Panc1 (cell line): Measurements from ENCODE around the gene LRP1B. TPM values are rescaled to one million over a fixed set of nuclear protein-coding genes. Genes with fewer than 3 reads are reported as not detected.

Experiments
- ATAC-seq: fragments of 200-7000 bp; cut with Tn5 transposase; 2 replicates; pipeline ENCODE4 v1.9.1; 2020; ENCODE audit warnings: mild to moderate bottlenecking, moderate library complexity
- BruUV-seq: library from RNA; stranded (reverse); fragments of 400-500 nt; replicated peaks from 2 replicates; lab custom pipeline; 2021; lab: Mats Ljungman, UMichigan
- CTCF ChIA-PET: fragments of 300-600 bp; sonication (Branson Sonifier 250); formaldehyde crosslinking; loops from one replicate; lab custom pipeline; 2022; ENCODE audit warnings: antibody characterized with exemption; lab: Charles Lee
- POLR2A ChIA-PET: fragments of 300-600 bp; sonication (Branson Sonifier 250); formaldehyde crosslinking; loops from one replicate; lab custom pipeline; 2022; ENCODE audit warnings: antibody characterized with exemption; lab: Charles Lee
- DNase-seq: peaks from one replicate; pipeline ENCODE4 v3.0.0-alpha.2; 2010; ENCODE audit warnings: low read depth, low spot score
- H3K27ac ChIP-seq: 2 replicates; pipeline ENCODE4 v1.5.1; 2011; ENCODE audit warnings: mild to moderate bottlenecking, low read length, inconsistent platforms
- H3K27me3 ChIP-seq: fragments of 200-500 bp; sonication (Bioruptor generic); 2 replicates; pipeline ENCODE4 v1.6.0; 2014; ENCODE audit warnings: low read length, inconsistent platforms; ENCODE audit not compliant: control insufficient read depth, insufficient read depth
- H3K36me3 ChIP-seq: fragments of 200-500 bp; sonication (Bioruptor generic); 2 replicates; pipeline ENCODE4 v1.5.1; 2014; ENCODE audit warnings: inconsistent platforms, mild to moderate bottlenecking, low read length, moderate library complexity; ENCODE audit not compliant: control insufficient read depth, insufficient read depth
- H3K4me1 ChIP-seq: 2 replicates; pipeline ENCODE4 v1.5.1; 2011; ENCODE audit warnings: inconsistent platforms, mild to moderate bottlenecking, low read length, moderate library complexity; ENCODE audit not compliant: control insufficient read depth, insufficient read depth
- H3K4me3 ChIP-seq, 2 experiments: 2 replicates each; pipeline ENCODE4 v1.5.1; 2011 to 2012; ENCODE audit warnings: low read depth in 2 of 2, low read length in 2 of 2, mild to moderate bottlenecking in 2 of 2, inconsistent platforms in 1 of 2, moderate library complexity in 1 of 2
- H3K9me3 ChIP-seq: fragments of 200-500 bp; sonication (Bioruptor generic); 2 replicates; pipeline ENCODE4 v1.5.1; 2014; ENCODE audit warnings: low read depth, mild to moderate bottlenecking, inconsistent platforms, low read length, moderate library complexity; ENCODE audit not compliant: control insufficient read depth, insufficient read depth
- CTCF ChIP-seq: fragments of 450-650 bp; IDR thresholded peaks from 2 replicates; pipeline ENCODE4 v1.5.1; 2017; ENCODE audit warnings: mild to moderate bottlenecking
- POLR2AphosphoS5 ChIP-seq: IDR thresholded peaks from 2 replicates; pipeline ENCODE4 v1.6.1; 2012; ENCODE audit warnings: mild to moderate bottlenecking, low read depth, low read length, moderate library complexity
- REST ChIP-seq, 2 experiments: IDR thresholded peaks; 2 replicates each; pipeline ENCODE4 v1.6.1; 2011 to 2012; ENCODE audit warnings: low read depth in 2 of 2, control low read depth in 1 of 2, low read length in 1 of 2, mild to moderate bottlenecking in 1 of 2, moderate library complexity in 1 of 2; ENCODE audit not compliant: insufficient read depth in 1 of 2
- SIN3A ChIP-seq: IDR thresholded peaks from 2 replicates; pipeline ENCODE4 v1.6.1; 2012; ENCODE audit warnings: low read depth, mild to moderate bottlenecking, low read length, moderate library complexity, borderline replicate concordance; ENCODE audit not compliant: insufficient read depth
- TCF7L2 ChIP-seq: IDR thresholded peaks from 2 replicates; pipeline ENCODE4 v1.6.1; 2011; ENCODE audit warnings: mild to moderate bottlenecking, low read depth, low read length, inconsistent platforms
- in situ Hi-C: cut with HindIII; loops from 2 replicates; pipeline ENCODE4 v1.10.0; 2016; ENCODE audit warnings: low sequenced_read_pairs, low pct_unique_long_range_greater_than_20kb
- intact Hi-C: fragments of 100-400 bp; cut with micrococcal nuclease; formaldehyde crosslinking; loops from one replicate; pipeline ENCODE4 v1.10.0; 2022; ENCODE audit not compliant: unreplicated experiment
- total RNA-seq: library from RNA; stranded (reverse); gene quantifications from one replicate; pipeline ENCODE4 v1.2.1, GENCODE V29; 2021; ENCODE audit not compliant: unreplicated experiment

LRP1B gene
- total RNA-seq, 1 experiment from 2014 or later, result 0.54 TPM

GRCh38 chr2:141967503-141967902, 163.3 kb downstream of the LRP1B start:
- ATAC-seq (no peak), DNase-seq (no peak)
- in situ Hi-C loops, result no loop called here
- POLR2A ChIA-PET, result no interaction called here
- Histone ChIP-seq H3K27me3 (no peaks in the 10 kb centered on the region), H3K9me3 (no peaks in the 10 kb centered on the region), H3K27ac (no peak overlapping the region), H3K4me3 (no peak overlapping the region), H3K36me3 (no peaks in the 10 kb centered on the region), H3K4me1 (no peaks in the 10 kb centered on the region)
- TF ChIP-seq CTCF (no peak), REST (IDR thresholded peaks at IDR 0.05; ENCODE audit: insufficient read depth in 1 of 2, low read depth in 2 of 2, low read length in 1 of 2) (no peak), SIN3A (no peak), POLR2AphosphoS5 (no peak), TCF7L2 (no peak)
- CTCF ChIA-PET, result no interaction called here
- BruUV-seq, result no TSS peak
- intact Hi-C loops, result no loop called here

GRCh38 chr2:141959941-141960340, 170.9 kb downstream of the LRP1B start:
- Histone ChIP-seq H3K36me3 (no peaks in the 10 kb centered on the region), H3K4me1 (no peaks in the 10 kb centered on the region), H3K27me3 (no peaks in the 10 kb centered on the region), H3K9me3 (no peaks in the 10 kb centered on the region), H3K27ac (no peak overlapping the region), H3K4me3 (no peak overlapping the region)
- DNase-seq (no peak), ATAC-seq (no peak)
- ChIA-PET CTCF (no interaction called here), POLR2A (no interaction called here)
- TF ChIP-seq TCF7L2 (no peak), CTCF (no peak), SIN3A (no peak), REST (IDR thresholded peaks at IDR 0.05; ENCODE audit: insufficient read depth in 1 of 2, low read depth in 2 of 2, low read length in 1 of 2) (no peak), POLR2AphosphoS5 (no peak)
- BruUV-seq, result no TSS peak
- in situ Hi-C loops, result no loop called here
- intact Hi-C loops, result no loop called here
